ENCODE results near the gene CHN1. TPM values are rescaled to one million over a fixed set of nuclear protein-coding genes. Genes with fewer than 3 reads are reported as not detected.
A peak's percentile ranks its signal among the peaks of the same experiment; 100 is the strongest.

The CHN1 gene
- total RNA-seq, 2 donors from 2014 or later: 13.3 to 30.7 TPM

DNA sequence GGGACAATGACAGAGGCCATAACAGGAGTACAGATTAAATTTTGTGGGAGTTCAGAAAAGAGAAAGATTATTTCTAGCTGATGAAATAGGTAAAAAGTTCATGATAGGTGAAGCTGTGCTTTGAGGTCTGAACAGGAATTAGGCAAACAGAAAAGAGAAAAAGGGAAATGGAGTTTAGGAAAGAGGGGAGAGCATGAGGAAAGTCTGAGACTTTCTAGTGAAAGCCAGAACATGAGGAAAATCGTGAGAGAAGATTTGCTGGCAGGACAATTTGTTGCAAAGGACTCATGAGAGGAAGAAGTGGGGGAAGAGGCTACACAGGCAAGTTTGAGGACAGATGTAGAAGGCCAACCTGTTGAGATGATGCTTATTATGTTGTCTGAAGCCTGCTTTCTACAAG is 6.3 kb upstream of the CHN1 start:
- no peak overlapping the region for H3K27ac ChIP-seq

DNA sequence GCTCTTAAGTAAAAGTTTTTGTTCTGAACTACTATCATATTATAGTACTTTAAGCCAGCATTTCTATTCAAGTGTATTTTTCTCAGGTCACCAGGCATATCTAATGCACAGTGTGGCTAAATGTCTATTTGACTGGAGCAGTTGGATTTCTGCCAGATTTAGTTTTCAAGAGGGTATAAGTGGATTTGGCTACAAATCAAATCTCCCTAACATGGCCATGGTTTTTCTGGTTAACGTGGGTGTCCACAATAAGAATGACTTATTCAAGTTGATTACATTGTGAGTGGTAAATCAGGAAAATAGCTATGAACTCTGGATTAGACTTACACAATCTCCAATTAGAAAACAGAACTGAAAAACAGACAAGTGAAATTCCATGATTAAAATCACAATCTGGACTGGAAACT is 5.7 kb upstream of the CHN1 start:
- TF ChIP-seq CTCF (IDR thresholded peaks at IDR 0.05): no peak
- no peaks in the 10 kb centered on the region for H3K36me3 ChIP-seq
- no peak for ATAC-seq (ENCODE audit: insufficient number of reproducible peaks, low FRiP score, low read depth)

More for the DNA sequence above, 6.3 kb upstream of the CHN1 start:
- H3K4me1 ChIP-seq (ENCODE audit: control insufficient read depth in 1 of 2, low read depth in 2 of 2): peaks cover 15 to 22% of the 10 kb centered on the region in 2 donors
- no peak for DNase-seq (ENCODE audit: low spot score)
- H3K9me3 ChIP-seq: no peaks in the 10 kb centered on the region
- H3K27me3 ChIP-seq (replicated peaks; ENCODE audit: insufficient read depth): no peaks in the 10 kb centered on the region
- no peak for ATAC-seq (ENCODE audit: insufficient number of reproducible peaks, low FRiP score, low read depth)
- TF ChIP-seq CTCF (IDR thresholded peaks at IDR 0.05): no peak
- no peak overlapping the region for H3K4me3 ChIP-seq
- no peaks in the 10 kb centered on the region for H3K36me3 ChIP-seq

DNA sequence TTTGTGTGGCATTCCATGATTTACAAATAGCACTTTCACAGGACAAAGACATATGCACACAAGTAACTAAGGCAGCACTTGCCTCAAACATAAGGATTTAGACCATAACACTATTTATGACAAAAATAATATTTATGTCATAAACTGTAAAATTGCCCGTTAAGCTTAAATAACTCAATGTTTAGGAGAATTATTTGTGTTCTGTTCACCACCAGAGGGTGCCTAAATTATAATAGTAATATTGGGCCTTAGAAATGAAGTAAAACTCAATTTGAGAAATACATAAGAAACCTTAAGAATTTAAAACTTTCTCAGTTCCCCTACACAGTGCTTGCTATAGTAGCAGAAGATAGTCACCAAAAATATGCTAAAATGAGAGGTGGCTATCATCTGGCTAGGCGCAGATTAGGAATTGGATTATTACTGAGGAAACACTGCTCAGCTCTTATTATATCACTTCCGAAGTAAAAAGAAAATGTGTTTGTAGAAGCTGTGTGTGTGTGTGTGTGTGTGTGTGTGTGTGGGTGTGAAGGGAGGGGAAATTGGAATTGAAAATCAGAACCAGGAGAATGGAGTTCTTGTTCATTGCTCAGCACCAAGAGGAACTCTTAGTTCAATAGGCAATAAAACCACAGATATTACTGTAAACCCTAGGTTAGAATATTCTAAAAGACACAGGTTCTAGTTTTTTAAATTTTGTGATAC is 4.9 kb upstream of the CHN1 start:
- Histone ChIP-seq H3K27ac (peak overlapping the region in 1 of 2 donors; percentile 74), H3K9me3 (no peaks in the 10 kb centered on the region), H3K4me1 (ENCODE audit: control insufficient read depth in 1 of 2, low read depth in 2 of 2) (peaks cover 18 to 29% of the 10 kb centered on the region in 2 donors), H3K27me3 (replicated peaks; ENCODE audit: insufficient read depth) (no peaks in the 10 kb centered on the region), H3K4me3 (no peak overlapping the region), H3K36me3 (no peaks in the 10 kb centered on the region)
- no peak for TF ChIP-seq CTCF (IDR thresholded peaks at IDR 0.05)
- DNase-seq (ENCODE audit: low spot score) (no peak), ATAC-seq (ENCODE audit: insufficient number of reproducible peaks, low FRiP score, low read depth) (no peak)

More for the DNA sequence above, 5.7 kb upstream of the CHN1 start:
- Histone ChIP-seq H3K4me1 (ENCODE audit: control insufficient read depth in 1 of 2, low read depth in 2 of 2) (peaks cover 17 to 25% of the 10 kb centered on the region in 2 donors), H3K27ac (peak overlapping the region in 1 of 2 donors; percentile 22), H3K27me3 (replicated peaks; ENCODE audit: insufficient read depth) (no peaks in the 10 kb centered on the region), H3K9me3 (no peaks in the 10 kb centered on the region), H3K4me3 (no peak overlapping the region)
- no peak for DNase-seq (ENCODE audit: low spot score)

- DNase-seq (ENCODE audit: low spot score): no peak
- Histone ChIP-seq H3K9me3 (no peaks in the 10 kb centered on the region), H3K4me1 (ENCODE audit: control insufficient read depth in 1 of 2, low read depth in 2 of 2) (peaks cover 18 to 33% of the 10 kb centered on the region in 2 donors), H3K27ac (peak overlapping the region; percentile 45 to 74), H3K36me3 (no peaks in the 10 kb centered on the region), H3K27me3 (replicated peaks; ENCODE audit: insufficient read depth) (no peaks in the 10 kb centered on the region), H3K4me3 (peak overlapping the region; percentile 17)
- no peak for TF ChIP-seq CTCF (IDR thresholded peaks at IDR 0.05)
- no peak for ATAC-seq (ENCODE audit: insufficient number of reproducible peaks, low FRiP score, low read depth)
Observed at GRCh38 chr2:175008801-175009495, 3.8 kb upstream of the CHN1 start.

- Histone ChIP-seq H3K4me3 (no peak overlapping the region), H3K4me1 (ENCODE audit: control insufficient read depth in 1 of 2, low read depth in 2 of 2) (peaks cover 18 to 37% of the 10 kb centered on the region in 2 donors), H3K27ac (peak overlapping the region in 1 of 2 donors; percentile 74), H3K9me3 (no peaks in the 10 kb centered on the region), H3K27me3 (replicated peaks; ENCODE audit: insufficient read depth) (no peaks in the 10 kb centered on the region), H3K36me3 (no peaks in the 10 kb centered on the region)
- no peak for TF ChIP-seq CTCF (IDR thresholded peaks at IDR 0.05)
- DNase-seq (ENCODE audit: low spot score) (no peak), ATAC-seq (ENCODE audit: insufficient number of reproducible peaks, low FRiP score, low read depth) (no peak)
Observed at GRCh38 chr2:175008009-175008408, 2.8 kb upstream of the CHN1 start.
